SU-DHL-6 (cell line): ENCODE measurements around the gene CLSTN2.

ENCODE experiments used
- H2AFZ ChIP-seq: fragments of 200-600 bp; sonication (generic); 2 replicates; pipeline ENCODE4 v1.6.1; 2014; ENCODE audit warnings: low read depth, mild to moderate bottlenecking, moderate library complexity, mixed read lengths, antibody characterized with exemption, low read length; ENCODE audit not compliant: severe bottlenecking
- H3F3A ChIP-seq: fragments of 200-600 bp; shearing (Covaris generic); 2 replicates; pipeline ENCODE4 v1.6.0; 2016; ENCODE audit warnings: antibody characterized with exemption, mild to moderate bottlenecking; ENCODE audit not compliant: insufficient read depth
- H3K27ac ChIP-seq: fragments of 200-600 bp; sonication (generic); 2 replicates; pipeline ENCODE4 v1.5.1; 2016; ENCODE audit warnings: low read depth, mild to moderate bottlenecking, low read length, moderate library complexity, mixed read lengths
- H3K27me3 ChIP-seq: fragments of 200-600 bp; sonication (generic), shearing (Covaris generic); 2 replicates; pipeline ENCODE4 v1.6.0; 2014; ENCODE audit warnings: mild to moderate bottlenecking, low read length
- H3K36me3 ChIP-seq: fragments of 200-600 bp; sonication (generic); 2 replicates; pipeline ENCODE4 v1.6.1; 2014; ENCODE audit warnings: mild to moderate bottlenecking, low read length, mixed read lengths
- H3K4me2 ChIP-seq: fragments of 300-600, 200-600 bp; shearing (Covaris generic), sonication (generic); 2 replicates; pipeline ENCODE4 v1.6.0; 2014; ENCODE audit warnings: low read length, low read depth, mild to moderate bottlenecking; ENCODE audit not compliant: poor library complexity, severe bottlenecking
- H3K4me3 ChIP-seq: fragments of 200-600 bp; sonication (generic); 2 replicates; pipeline ENCODE4 v1.5.1; 2014; ENCODE audit warnings: antibody characterized with exemption, low read length, mild to moderate bottlenecking, mixed read lengths; ENCODE audit not compliant: insufficient read depth, poor library complexity, severe bottlenecking
- H3K79me2 ChIP-seq: fragments of 200-600 bp; sonication (generic); 2 replicates; pipeline ENCODE4 v1.6.1; 2014; ENCODE audit warnings: mild to moderate bottlenecking, low read length, moderate library complexity; ENCODE audit not compliant: insufficient read depth
- H3K9ac ChIP-seq: fragments of 200-600 bp; sonication (generic); 2 replicates; pipeline ENCODE4 v1.7.0; 2014; ENCODE audit warnings: mild to moderate bottlenecking, low read length
- H3K9me2 ChIP-seq: fragments of 200-600 bp; sonication (generic); replicated peaks from 2 replicates; pipeline ENCODE4 v1.6.1; 2014; ENCODE audit warnings: low read length; ENCODE audit not compliant: insufficient read depth
- H3K9me3 ChIP-seq: fragments of 200-600 bp; sonication (generic); 2 replicates; pipeline ENCODE4 v1.6.1; 2014; ENCODE audit warnings: low read length, mixed read lengths; ENCODE audit not compliant: insufficient read depth
- H4K20me1 ChIP-seq: fragments of 200-600 bp; sonication (generic); 2 replicates; pipeline ENCODE4 v1.6.1; 2014; ENCODE audit warnings: low read depth, mild to moderate bottlenecking, antibody characterized with exemption, low read length, moderate library complexity, mixed read lengths
- CTCF ChIP-seq: fragments of 200-600 bp; sonication (generic); IDR thresholded peaks from one replicate; pipeline ENCODE4 v1.5.1; 2017; ENCODE audit warnings: antibody characterized with exemption, mild to moderate bottlenecking, low read length, moderate library complexity; ENCODE audit not compliant: insufficient read depth, poor library complexity, severe bottlenecking
- EZH2phosphoT487 ChIP-seq: fragments of 200-600 bp; sonication (generic), shearing (Covaris generic); conservative IDR thresholded peaks from 2 replicates; pipeline ENCODE4 v1.6.1; 2018; ENCODE audit warnings: mild to moderate bottlenecking, antibody characterized with exemption, low read length, moderate library complexity, mixed read lengths

Gene CLSTN2

GRCh38 chr3:140128631-140129030 lies 193.6 kb downstream of the CLSTN2 start:
- Histone ChIP-seq H2AFZ (no peak overlapping the region), H3K9me3 (no peaks in the 10 kb centered on the region)

GRCh38 chr3:140129768-140130284 lies 194.8 kb downstream of the CLSTN2 start:
- Histone ChIP-seq H3K9me3 (no peaks in the 10 kb centered on the region), H3K79me2 (no peaks in the 10 kb centered on the region), H3K4me2 (no peak overlapping the region), H3K4me3 (no peak overlapping the region), H3K27me3 (no peaks in the 10 kb centered on the region), H3K9me2 (no peaks in the 10 kb centered on the region), H3K9ac (no peak overlapping the region), H4K20me1 (no peaks in the 10 kb centered on the region), H2AFZ (no peak overlapping the region), H3K27ac (no peak overlapping the region), H3F3A (no peaks in the 10 kb centered on the region), H3K36me3 (no peaks in the 10 kb centered on the region)
- TF ChIP-seq CTCF: no peak

More at GRCh38 chr3:140128631-140129030, 193.6 kb downstream of the CLSTN2 start:
- H3K4me2 ChIP-seq: no peak overlapping the region
- no peaks in the 10 kb centered on the region for H3K79me2 ChIP-seq
- no peaks in the 10 kb centered on the region for H3F3A ChIP-seq
- no peaks in the 10 kb centered on the region for H3K36me3 ChIP-seq
- H3K27me3 ChIP-seq: no peaks in the 10 kb centered on the region
- H3K4me3 ChIP-seq: no peak overlapping the region
- TF ChIP-seq CTCF: peak; percentile 27
- TF ChIP-seq EZH2phosphoT487: no peak
- H3K9me2 ChIP-seq: no peaks in the 10 kb centered on the region
- no peak overlapping the region for H3K27ac ChIP-seq
- H4K20me1 ChIP-seq: no peaks in the 10 kb centered on the region
- H3K9ac ChIP-seq: no peak overlapping the region

- Histone ChIP-seq H3K79me2 (no peaks in the 10 kb centered on the region), H3K9me2 (no peaks in the 10 kb centered on the region), H3K9me3 (no peaks in the 10 kb centered on the region), H3K4me3 (no peak overlapping the region), H3K27ac (no peak overlapping the region), H3K27me3 (no peaks in the 10 kb centered on the region), H3K4me2 (no peak overlapping the region), H3K9ac (no peak overlapping the region), H3F3A (no peaks in the 10 kb centered on the region), H4K20me1 (no peaks in the 10 kb centered on the region), H2AFZ (no peak overlapping the region), H3K36me3 (no peaks in the 10 kb centered on the region)
- TF ChIP-seq CTCF (no peak), EZH2phosphoT487 (no peak)
Measured at GRCh38 chr3:140131895-140132294, 196.9 kb downstream of the CLSTN2 start.
